ENCODE data around the gene MYO9A. TPM values are rescaled to one million over a fixed set of nuclear protein-coding genes. Genes with fewer than 3 reads are reported as not detected.
"Not testable (repeated sequence)": the region's sequence is repeated elsewhere in the genome, so short reads cannot be mapped to it uniquely, and the experiment has no call there.

MYO9A gene
- total and polyA plus RNA-seq, 11 donors, result 3.2 to 33.9 (median 29.9) TPM

DNA sequence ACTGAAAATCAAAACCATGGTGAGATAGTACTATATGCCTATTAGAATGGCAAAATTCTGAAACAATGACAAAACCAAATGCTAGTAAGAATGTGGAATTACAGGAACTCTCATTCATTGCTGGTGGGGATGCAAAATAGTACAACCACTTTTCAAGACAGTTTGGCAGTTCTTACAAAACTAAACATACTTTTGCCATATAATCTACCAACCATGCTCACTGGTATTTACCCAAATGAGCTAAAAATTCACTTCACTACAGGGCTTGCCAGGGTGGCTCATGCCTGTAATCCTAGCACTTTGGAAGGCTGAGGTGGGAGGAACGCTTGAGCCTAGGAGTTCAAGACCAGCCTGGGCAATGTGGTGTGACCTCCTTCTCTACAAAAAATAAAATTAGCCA, 40.0 kb downstream of the MYO9A start:
- no peak for ATAC-seq
- 96 to 100% (median 99%) methylated on average over 1 of the region's 1 CpG for WGBS, 4 donors
- H3K27me3 ChIP-seq, result no peaks in the 10 kb centered on the region
- intact Hi-C loops (cut with DNase I), result no loop called here
- H3K36me3 ChIP-seq, result no peaks in the 10 kb centered on the region
- DNase-seq, result no peak
- H3K4me3 ChIP-seq, result no peak overlapping the region
- TF ChIP-seq, protein P1, sequence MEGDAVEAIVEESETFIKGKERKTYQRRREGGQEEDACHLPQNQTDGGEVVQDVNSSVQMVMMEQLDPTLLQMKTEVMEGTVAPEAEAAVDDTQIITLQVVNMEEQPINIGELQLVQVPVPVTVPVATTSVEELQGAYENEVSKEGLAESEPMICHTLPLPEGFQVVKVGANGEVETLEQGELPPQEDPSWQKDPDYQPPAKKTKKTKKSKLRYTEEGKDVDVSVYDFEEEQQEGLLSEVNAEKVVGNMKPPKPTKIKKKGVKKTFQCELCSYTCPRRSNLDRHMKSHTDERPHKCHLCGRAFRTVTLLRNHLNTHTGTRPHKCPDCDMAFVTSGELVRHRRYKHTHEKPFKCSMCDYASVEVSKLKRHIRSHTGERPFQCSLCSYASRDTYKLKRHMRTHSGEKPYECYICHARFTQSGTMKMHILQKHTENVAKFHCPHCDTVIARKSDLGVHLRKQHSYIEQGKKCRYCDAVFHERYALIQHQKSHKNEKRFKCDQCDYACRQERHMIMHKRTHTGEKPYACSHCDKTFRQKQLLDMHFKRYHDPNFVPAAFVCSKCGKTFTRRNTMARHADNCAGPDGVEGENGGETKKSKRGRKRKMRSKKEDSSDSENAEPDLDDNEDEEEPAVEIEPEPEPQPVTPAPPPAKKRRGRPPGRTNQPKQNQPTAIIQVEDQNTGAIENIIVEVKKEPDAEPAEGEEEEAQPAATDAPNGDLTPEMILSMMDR (IDR thresholded peaks at IDR 0.05), result no peak
- no peak for TF ChIP-seq POLR2A (IDR thresholded peaks at IDR 0.05)
- H3K4me1 ChIP-seq, result peaks cover 0 to 17% (median 0%) of the 10 kb centered on the region in 12 donors
- no peak overlapping the region for H3K27ac ChIP-seq
- H3K9me3 ChIP-seq, result no peaks in the 10 kb centered on the region

DNA sequence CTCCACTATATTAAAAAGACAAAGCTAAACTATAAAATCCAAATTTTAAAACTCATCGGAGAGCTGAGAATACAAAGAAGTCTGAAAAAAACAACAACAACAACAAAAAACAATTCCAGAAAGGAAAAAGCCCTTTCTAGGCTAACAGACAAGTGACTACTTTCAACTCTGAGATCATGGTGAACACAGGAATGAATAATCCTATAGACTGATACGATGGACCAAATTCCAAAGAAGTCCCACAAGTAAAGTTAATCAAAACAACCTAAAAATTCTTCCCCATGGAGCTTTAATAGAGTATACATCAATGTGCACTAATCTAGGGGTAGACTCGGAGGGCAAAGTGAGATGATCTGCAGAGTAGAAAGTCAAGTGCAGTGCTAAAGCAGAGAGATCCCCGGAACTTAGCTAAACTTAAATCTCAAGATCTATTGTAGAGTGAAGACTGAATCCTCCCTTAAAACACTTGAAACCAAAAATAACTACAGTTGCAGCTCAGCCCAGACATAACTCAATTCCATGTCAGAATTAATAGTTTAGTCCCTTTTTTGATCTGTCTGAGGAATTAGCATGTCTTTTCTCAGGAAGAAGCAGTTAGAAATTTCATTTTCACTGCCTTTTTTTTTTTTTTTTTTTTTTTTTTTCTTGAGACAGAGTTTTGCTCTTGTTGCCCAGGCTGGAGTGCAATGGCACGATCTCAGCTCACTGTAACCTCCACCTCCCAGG, 43.5 kb downstream of the MYO9A start:
- intact Hi-C loops (cut with DNase I), result no loop called here
- peaks cover 0 to 10% (median 0%) of the 10 kb centered on the region in 12 donors for H3K4me1 ChIP-seq
- no peak overlapping the region for H3K4me3 ChIP-seq
- H3K27me3 ChIP-seq, result no peaks in the 10 kb centered on the region
- no peaks in the 10 kb centered on the region for H3K36me3 ChIP-seq
- no peaks in the 10 kb centered on the region for H3K9me3 ChIP-seq
- H3K27ac ChIP-seq, result no peak overlapping the region
- DNase-seq, result no peak
- 70 to 81% (median 79%) methylated on average over 5 of the region's 5 CpGs for WGBS, 4 donors
- TF ChIP-seq, protein P1 (IDR thresholded peaks at IDR 0.05), result no peak
- TF ChIP-seq POLR2A (IDR thresholded peaks at IDR 0.05), result no peak
- no peak for ATAC-seq

DNA sequence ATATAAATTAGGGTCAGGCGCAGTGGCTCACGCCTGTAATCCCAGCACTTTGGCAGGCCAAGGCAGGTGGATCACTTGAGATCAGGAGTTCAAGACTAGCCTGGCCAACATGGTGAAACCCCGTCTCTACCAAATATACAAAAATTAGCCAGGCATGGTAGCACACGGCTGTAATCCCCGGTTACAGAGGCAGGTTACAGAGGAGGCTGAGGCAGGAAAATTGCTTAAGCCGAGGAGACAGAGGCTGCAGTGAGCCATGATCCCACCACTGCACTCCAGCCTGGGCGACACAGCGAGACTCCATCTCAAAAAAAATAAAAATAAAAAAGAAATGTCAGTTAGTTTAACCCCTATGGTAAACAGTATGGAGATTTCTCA, 46.5 kb downstream of the MYO9A start:
- H3K9me3 ChIP-seq; H3K4me3 ChIP-seq; H3K27ac ChIP-seq; ATAC-seq; DNase-seq; intact Hi-C loops (cut with DNase I); H3K36me3 ChIP-seq; H3K27me3 ChIP-seq: not testable (repeated sequence)
- H3K4me1 ChIP-seq, result peaks cover 0 to 12% (median 0%) of the 10 kb centered on the region in 12 donors
- WGBS, 4 donors, result 91 to 97% (median 94%) methylated on average over 8 of the region's 8 CpGs

DNA sequence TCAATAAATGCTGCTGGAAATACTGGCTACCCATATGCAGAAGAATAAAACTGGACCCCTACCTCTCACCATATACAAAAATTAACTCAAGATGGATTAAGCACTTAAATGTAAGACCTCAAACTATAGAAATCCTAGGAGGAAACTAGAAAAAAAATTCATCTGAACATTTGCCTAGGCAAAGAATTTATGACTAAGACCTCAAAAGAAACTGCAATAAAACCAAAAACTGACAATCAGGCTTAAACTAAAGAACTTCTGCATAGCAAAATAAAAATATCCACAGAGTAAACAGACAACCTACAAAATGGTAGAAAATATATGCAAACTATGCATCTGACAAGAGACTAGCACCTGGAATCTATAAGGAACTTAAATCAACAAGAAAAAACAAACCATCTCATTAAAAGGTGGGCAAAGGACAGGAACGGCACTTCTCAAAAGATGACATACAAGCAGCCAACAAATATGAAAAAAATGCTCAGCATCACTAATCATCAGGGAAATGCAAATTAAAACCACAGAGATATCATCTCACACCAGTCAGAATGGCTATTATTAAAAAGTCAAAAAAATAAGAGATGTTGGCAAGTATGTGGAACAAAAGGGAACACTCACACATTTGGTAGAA, 47.0 kb downstream of the MYO9A start:
- TF ChIP-seq, protein P1 (IDR thresholded peaks at IDR 0.05), result no peak
- Histone ChIP-seq H3K9me3 (no peaks in the 10 kb centered on the region), H3K36me3 (no peaks in the 10 kb centered on the region), H3K27ac (no peak overlapping the region), H3K4me3 (no peak overlapping the region), H3K4me1 (peaks cover 0 to 12% (median 0%) of the 10 kb centered on the region in 12 donors), H3K27me3 (no peaks in the 10 kb centered on the region)
- DNase-seq, result no peak
- WGBS, 4 donors, result 69 to 87% (median 75%) methylated on average over 1 of the region's 1 CpG
- intact Hi-C loops (cut with DNase I), result no loop called here
- ATAC-seq, result no peak

Data from heart left ventricle (tissue), 16 donors.